HCT116 (cell line): Measurements from ENCODE around the gene LDAH.

Experiments
- CTCF ChIP-seq, 3 experiments: fragments of 200-600 bp in 1 of 3; sonication (generic) in 1 of 3; IDR thresholded peaks in 2 of 3; conservative IDR thresholded peaks in 1 of 3; 2 replicates each; pipeline ENCODE4 v1.5.1; 2012 to 2017; ENCODE audit warnings: low read depth in 2 of 3, low read length in 2 of 3, antibody characterized with exemption in 1 of 3, borderline replicate concordance in 1 of 3, control low read depth in 1 of 3, mild to moderate bottlenecking in 1 of 3, mixed read lengths in 1 of 3, mixed run types in 1 of 3, moderate library complexity in 1 of 3; ENCODE audit not compliant: insufficient read depth in 1 of 3
- EGR1 ChIP-seq: IDR thresholded peaks from 2 replicates; pipeline ENCODE4 v1.6.1; 2012; ENCODE audit warnings: low read depth
- ELF1 ChIP-seq: IDR thresholded peaks from 2 replicates; pipeline ENCODE4 v1.6.1; 2012; ENCODE audit warnings: low read depth, borderline replicate concordance
- EZH2 ChIP-seq: fragments of 200-600 bp; sonication (generic); IDR thresholded peaks from 2 replicates; pipeline ENCODE4 v1.6.1; 2017; ENCODE audit warnings: antibody characterized with exemption, mixed run types
- MAX ChIP-seq: IDR thresholded peaks from 2 replicates; pipeline ENCODE4 v1.6.1; 2012
- POLR2A ChIP-seq: IDR thresholded peaks from 2 replicates; pipeline ENCODE4 v1.7.0; 2011; ENCODE audit warnings: borderline replicate concordance; ENCODE audit not compliant: insufficient read depth, insufficient read length; ENCODE audit errors: extremely low read depth
- POLR2AphosphoS5 ChIP-seq: IDR thresholded peaks from 2 replicates; pipeline ENCODE4 v1.6.1; 2011; ENCODE audit warnings: mild to moderate bottlenecking, low read depth, low read length, moderate library complexity
- RAD21 ChIP-seq: IDR thresholded peaks from 2 replicates; pipeline ENCODE4 v1.6.1; 2012; ENCODE audit warnings: low read depth, mild to moderate bottlenecking
- SIN3A ChIP-seq: IDR thresholded peaks from 2 replicates; pipeline ENCODE4 v1.6.1; 2012; ENCODE audit warnings: low read depth
- YY1 ChIP-seq: IDR thresholded peaks from 2 replicates; pipeline ENCODE4 v1.6.1; 2011; ENCODE audit warnings: low read length, low read depth, moderate library complexity, mild to moderate bottlenecking; ENCODE audit not compliant: insufficient replicate concordance; ENCODE audit errors: extremely low read depth
- ZBTB33 ChIP-seq: IDR thresholded peaks from 2 replicates; pipeline ENCODE4 v1.6.1; 2011; ENCODE audit warnings: mild to moderate bottlenecking, low read length, moderate library complexity; ENCODE audit not compliant: insufficient replicate concordance; ENCODE audit errors: extremely low read depth

GRCh38 chr2:20862850-20863249 is 39.9 kb upstream of the LDAH start:
- TF ChIP-seq ZBTB33 (no peak), POLR2A (no peak), RAD21 (no peak), CTCF (IDR thresholded peaks at IDR 0.05 in 2 of 3, conservative IDR thresholded peaks at IDR 0.05 in 1 of 3; ENCODE audit: borderline replicate concordance in 1 of 3, insufficient read depth in 1 of 3, low read depth in 2 of 3, low read length in 2 of 3) (no peak), POLR2AphosphoS5 (no peak), ELF1 (no peak), EZH2 (no peak), YY1 (no peak), MAX (no peak), EGR1 (no peak), SIN3A (no peak)
